K562 (cell line): Measurements from ENCODE around the gene SERTAD3. TPM values are rescaled to one million over a fixed set of nuclear protein-coding genes. Genes with fewer than 3 reads are reported as not detected.

Experiments used
- CBX1 ChIP-seq: sonication (generic); IDR thresholded peaks from 2 replicates; pipeline ENCODE4 v1.6.1; 2016; ENCODE audit warnings: antibody characterized with exemption, low read depth, mild to moderate bottlenecking
- CBX2 ChIP-seq: fragments of 200-600 bp; sonication (generic); IDR thresholded peaks from one replicate; pipeline ENCODE4 v1.6.1; 2012; ENCODE audit warnings: mild to moderate bottlenecking, low read length, inconsistent platforms; ENCODE audit not compliant: insufficient read depth, poor library complexity, severe bottlenecking
- CC2D1A ChIP-seq: fragments of 450-650 bp; IDR thresholded peaks from 2 replicates; pipeline ENCODE4 v1.6.1; 2017; ENCODE audit warnings: mild to moderate bottlenecking
- ESRRA ChIP-seq: fragments of 450-650 bp; IDR thresholded peaks from 2 replicates; pipeline ENCODE4 v1.6.1; 2014; ENCODE audit warnings: low read depth, mild to moderate bottlenecking, moderate library complexity, borderline replicate concordance
- HDAC1 ChIP-seq, 2 experiments: fragments of 450-650 bp; IDR thresholded peaks; 2 replicates each; pipeline ENCODE4 v1.6.1; 2016 to 2017; ENCODE audit warnings: inconsistent platforms in 1 of 2, mild to moderate bottlenecking in 1 of 2, moderate library complexity in 1 of 2
- HDGF ChIP-seq: fragments of 450-650 bp; IDR thresholded peaks from 2 replicates; pipeline ENCODE4 v1.6.1; 2016
- MAFG ChIP-seq: fragments of 450-650 bp; conservative IDR thresholded peaks from 2 replicates; pipeline ENCODE4 v1.6.1; 2016; ENCODE audit warnings: missing genetic modification characterization, missing compliant biosample characterization
- NELFE ChIP-seq: IDR thresholded peaks from 2 replicates; pipeline ENCODE4 v1.6.1; 2011; ENCODE audit warnings: mild to moderate bottlenecking; ENCODE audit not compliant: insufficient read depth, insufficient read length
- RBM25 ChIP-seq: fragments of 200-400 bp; formaldehyde crosslinking; IDR thresholded peaks from 2 replicates; pipeline ENCODE4 v1.6.1; 2018; ENCODE audit warnings: low read length, low read depth, moderate library complexity; ENCODE audit not compliant: severe bottlenecking
- SMARCA5 ChIP-seq: fragments of 450-650 bp; IDR thresholded peaks from 2 replicates; pipeline ENCODE4 v1.6.1; 2016
- XRCC5 ChIP-seq: fragments of 200-400 bp; formaldehyde crosslinking; IDR thresholded peaks from 2 replicates; pipeline ENCODE4 v1.6.1; 2017; ENCODE audit warnings: low read depth, mild to moderate bottlenecking, low read length
- ZC3H4 ChIP-seq: sonication (generic); formaldehyde crosslinking; IDR thresholded peaks from 2 replicates; pipeline ENCODE4 v1.9.0; 2021; ENCODE audit warnings: missing genetic modification reagents, borderline replicate concordance
- ZFX ChIP-seq: sonication (generic); formaldehyde crosslinking; IDR thresholded peaks from 2 replicates; pipeline ENCODE4 v1.8.0; 2022; ENCODE audit warnings: mild to moderate bottlenecking, missing genetic modification reagents, moderate library complexity
- ZKSCAN3 ChIP-seq: fragments of 250-450 bp; sonication (Bioruptor Pico); IDR thresholded peaks from 2 replicates; pipeline ENCODE4 v1.4.0; 2020
- ZNF12 ChIP-seq: sonication (generic); formaldehyde crosslinking; IDR thresholded peaks from 2 replicates; pipeline ENCODE4 v1.4.0; 2020; ENCODE audit warnings: mild to moderate bottlenecking, missing genetic modification reagents
- polyA plus RNA-seq, 8 experiments: library from polyadenylated mRNA; depleted of rRNA in 4 of 8; stranded (reverse) in 5 of 8; unstranded in 3 of 8; fragments of >200 nt; fragmentation: Nextera tagmentation in 2 of 8; fragmentation: Illumina TruSeq in 1 of 8; extraction: Ambion mirVana in 2 of 8; extraction: Trizol in 1 of 8; gene quantifications; 2 replicates each; pipeline versions ENCODE4 v1.2.1 to v1.2.3, GENCODE V29; 2011 to 2014; ENCODE audit warnings: inconsistent platforms in 1 of 8, missing spikeins in 1 of 8
- total RNA-seq, 7 experiments: library from RNA; depleted of rRNA in 6 of 7; stranded (reverse); fragments of >200 nt in 6 of 7; fragmentation: Illumina TruSeq in 2 of 7; extraction: Trizol in 2 of 7; gene quantifications; 2 replicates each; pipeline versions ENCODE4 v1.2.1 to v1.2.3, GENCODE V29; 2011 to 2021; ENCODE audit warnings: low replicate concordance in 1 of 7
- TF ChIP-seq, protein P1 (sequence below): fragments of 250-450 bp; sonication (Bioruptor Pico); IDR thresholded peaks from 2 replicates; pipeline ENCODE4 v1.5.0; 2021; ENCODE audit warnings: mild to moderate bottlenecking, moderate library complexity
- TF ChIP-seq, protein P2 (sequence below): fragments of 250-450 bp; sonication (Bioruptor Pico); IDR thresholded peaks from 2 replicates; pipeline ENCODE4 v1.5.0; 2021
- TF ChIP-seq, protein P3 (sequence below): fragments of 450-650 bp; IDR thresholded peaks from 2 replicates; pipeline ENCODE4 v1.6.1; 2016; ENCODE audit warnings: mild to moderate bottlenecking
- TF ChIP-seq, protein P4 (sequence below): sonication (generic); formaldehyde crosslinking; IDR thresholded peaks from 2 replicates; pipeline ENCODE4 v1.8.1; 2022; ENCODE audit warnings: missing genetic modification reagents
- TF ChIP-seq, protein P5 (sequence below): sonication (generic); formaldehyde crosslinking; IDR thresholded peaks from 2 replicates; pipeline ENCODE4 v1.9.0; 2022; ENCODE audit warnings: mild to moderate bottlenecking, missing genetic modification reagents

SERTAD3 gene
- total and polyA plus RNA-seq, 9 of the 15 experiments (the other 6 are each of a cell fraction or from before 2014, with no cell fraction given): 5.4 to 28.9 (median 17.5) TPM

DNA sequence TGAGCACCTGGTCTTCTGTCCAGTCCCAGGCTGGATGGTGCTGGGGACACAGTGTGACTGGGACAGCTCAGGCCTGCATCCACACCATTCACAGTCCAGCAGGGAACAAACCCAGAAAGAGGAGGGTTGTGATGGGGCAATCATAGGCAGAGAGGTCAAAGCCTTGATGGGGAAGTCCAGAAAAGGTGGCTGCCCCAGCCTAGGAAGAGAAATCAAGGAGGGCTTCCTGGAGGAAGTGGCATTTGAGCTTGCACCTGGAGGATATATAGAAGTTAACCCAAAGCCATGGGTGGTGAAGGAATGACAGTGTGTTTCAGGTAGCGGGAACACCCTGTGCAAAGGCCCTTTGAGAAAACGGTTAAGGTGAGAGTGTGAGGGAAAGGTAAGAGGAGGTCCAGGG, 28.4 kb downstream of the SERTAD3 start (continued):
- TF ChIP-seq, protein P1, sequence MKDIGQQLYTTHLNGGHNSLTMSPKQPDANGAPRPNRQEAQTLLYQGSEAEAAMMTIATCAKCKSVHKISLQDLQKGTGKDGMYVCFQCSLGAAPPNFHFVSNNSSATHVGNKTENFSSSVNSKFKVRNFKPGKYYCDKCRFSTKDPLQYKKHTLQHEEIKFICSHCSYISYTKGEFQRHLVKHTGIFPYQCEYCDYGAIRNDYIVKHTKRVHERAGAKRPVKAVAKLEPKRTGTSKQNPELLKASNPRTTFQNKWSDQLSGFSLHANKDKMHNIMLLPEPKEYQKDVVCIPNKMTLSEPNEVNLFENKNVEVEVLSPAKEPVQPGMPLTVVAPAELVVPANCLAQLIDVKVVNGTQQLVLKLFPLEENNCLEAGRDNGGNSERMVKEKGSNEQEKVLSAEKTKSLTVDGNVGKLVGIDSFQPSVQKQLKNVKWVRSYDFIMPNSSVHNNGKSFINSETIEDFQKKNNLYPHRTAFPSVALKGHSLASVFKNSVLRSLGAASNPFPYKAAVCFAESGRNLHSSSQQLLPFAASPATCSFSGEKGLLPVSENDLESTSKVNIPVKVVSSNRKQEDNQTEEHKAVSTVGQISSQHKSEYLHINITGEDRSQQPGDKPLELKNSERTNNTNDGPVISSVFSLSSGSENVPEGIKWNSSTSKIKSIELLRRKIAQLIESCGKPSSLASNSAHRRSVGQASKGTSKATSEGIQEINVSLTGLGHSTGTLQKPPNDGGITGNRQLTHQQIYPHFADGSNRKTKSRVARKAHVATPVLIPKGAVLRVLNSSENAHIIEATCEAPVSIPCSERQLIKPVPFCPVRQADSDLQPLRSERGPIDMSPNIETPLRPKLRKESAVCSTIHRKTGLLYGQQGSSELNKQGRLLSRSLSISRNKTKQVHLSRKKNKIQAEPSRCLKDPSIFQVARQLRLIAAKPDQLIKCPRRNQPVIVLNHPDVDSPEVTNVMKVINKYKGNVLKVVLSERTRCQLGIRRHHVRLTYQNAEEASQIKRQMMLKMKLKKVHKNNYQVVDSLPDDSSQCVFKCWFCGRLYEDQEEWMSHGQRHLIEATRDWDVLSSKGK: no peak
- TF ChIP-seq ZC3H4 (no peak), ZNF12 (CRISPR knock-in tag) (0 out of 2 replicates have a peak, but pooled peaks have one; percentile 39), RBM25 (peak; percentile 78), CBX1 (peak; percentile 94), HDAC1 (IDR thresholded peaks at IDR 0.05) (peak; percentile 68 to 94), XRCC5 (0 out of 2 replicates have a peak, but pooled peaks have one; percentile 30), HDGF (peak; percentile 54; the same call in 1 of the 2 replicates), SMARCA5 (peak; percentile 99), ZFX (no peak), ESRRA (0 out of 2 replicates have a peak, but pooled peaks have one; percentile 35), CC2D1A (peak; percentile 48; the same call in 1 of the 2 replicates), MAFG (no peak), ZKSCAN3 (CRISPR knock-in tag) (no peak), CBX2 (no peak), NELFE (no peak)
- TF ChIP-seq, protein P2, sequence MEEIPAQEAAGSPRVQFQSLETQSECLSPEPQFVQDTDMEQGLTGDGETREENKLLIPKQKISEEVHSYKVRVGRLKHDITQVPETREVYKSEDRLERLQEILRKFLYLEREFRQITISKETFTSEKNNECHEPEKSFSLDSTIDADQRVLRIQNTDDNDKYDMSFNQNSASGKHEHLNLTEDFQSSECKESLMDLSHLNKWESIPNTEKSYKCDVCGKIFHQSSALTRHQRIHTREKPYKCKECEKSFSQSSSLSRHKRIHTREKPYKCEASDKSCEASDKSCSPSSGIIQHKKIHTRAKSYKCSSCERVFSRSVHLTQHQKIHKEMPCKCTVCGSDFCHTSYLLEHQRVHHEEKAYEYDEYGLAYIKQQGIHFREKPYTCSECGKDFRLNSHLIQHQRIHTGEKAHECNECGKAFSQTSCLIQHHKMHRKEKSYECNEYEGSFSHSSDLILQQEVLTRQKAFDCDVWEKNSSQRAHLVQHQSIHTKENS (CRISPR knock-in tag): no peak
- TF ChIP-seq, protein P3, sequence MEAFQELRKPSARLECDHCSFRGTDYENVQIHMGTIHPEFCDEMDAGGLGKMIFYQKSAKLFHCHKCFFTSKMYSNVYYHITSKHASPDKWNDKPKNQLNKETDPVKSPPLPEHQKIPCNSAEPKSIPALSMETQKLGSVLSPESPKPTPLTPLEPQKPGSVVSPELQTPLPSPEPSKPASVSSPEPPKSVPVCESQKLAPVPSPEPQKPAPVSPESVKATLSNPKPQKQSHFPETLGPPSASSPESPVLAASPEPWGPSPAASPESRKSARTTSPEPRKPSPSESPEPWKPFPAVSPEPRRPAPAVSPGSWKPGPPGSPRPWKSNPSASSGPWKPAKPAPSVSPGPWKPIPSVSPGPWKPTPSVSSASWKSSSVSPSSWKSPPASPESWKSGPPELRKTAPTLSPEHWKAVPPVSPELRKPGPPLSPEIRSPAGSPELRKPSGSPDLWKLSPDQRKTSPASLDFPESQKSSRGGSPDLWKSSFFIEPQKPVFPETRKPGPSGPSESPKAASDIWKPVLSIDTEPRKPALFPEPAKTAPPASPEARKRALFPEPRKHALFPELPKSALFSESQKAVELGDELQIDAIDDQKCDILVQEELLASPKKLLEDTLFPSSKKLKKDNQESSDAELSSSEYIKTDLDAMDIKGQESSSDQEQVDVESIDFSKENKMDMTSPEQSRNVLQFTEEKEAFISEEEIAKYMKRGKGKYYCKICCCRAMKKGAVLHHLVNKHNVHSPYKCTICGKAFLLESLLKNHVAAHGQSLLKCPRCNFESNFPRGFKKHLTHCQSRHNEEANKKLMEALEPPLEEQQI: no peak
- TF ChIP-seq, protein P4, sequence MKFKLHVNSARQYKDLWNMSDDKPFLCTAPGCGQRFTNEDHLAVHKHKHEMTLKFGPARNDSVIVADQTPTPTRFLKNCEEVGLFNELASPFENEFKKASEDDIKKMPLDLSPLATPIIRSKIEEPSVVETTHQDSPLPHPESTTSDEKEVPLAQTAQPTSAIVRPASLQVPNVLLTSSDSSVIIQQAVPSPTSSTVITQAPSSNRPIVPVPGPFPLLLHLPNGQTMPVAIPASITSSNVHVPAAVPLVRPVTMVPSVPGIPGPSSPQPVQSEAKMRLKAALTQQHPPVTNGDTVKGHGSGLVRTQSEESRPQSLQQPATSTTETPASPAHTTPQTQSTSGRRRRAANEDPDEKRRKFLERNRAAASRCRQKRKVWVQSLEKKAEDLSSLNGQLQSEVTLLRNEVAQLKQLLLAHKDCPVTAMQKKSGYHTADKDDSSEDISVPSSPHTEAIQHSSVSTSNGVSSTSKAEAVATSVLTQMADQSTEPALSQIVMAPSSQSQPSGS (CRISPR knock-in tag): no peak
- TF ChIP-seq, protein P5, sequence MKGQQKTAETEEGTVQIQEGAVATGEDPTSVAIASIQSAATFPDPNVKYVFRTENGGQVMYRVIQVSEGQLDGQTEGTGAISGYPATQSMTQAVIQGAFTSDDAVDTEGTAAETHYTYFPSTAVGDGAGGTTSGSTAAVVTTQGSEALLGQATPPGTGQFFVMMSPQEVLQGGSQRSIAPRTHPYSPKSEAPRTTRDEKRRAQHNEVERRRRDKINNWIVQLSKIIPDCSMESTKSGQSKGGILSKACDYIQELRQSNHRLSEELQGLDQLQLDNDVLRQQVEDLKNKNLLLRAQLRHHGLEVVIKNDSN: no peak
